GM12878 (cell line): ENCODE measurements around the gene NSG1. TPM values are rescaled to one million over a fixed set of nuclear protein-coding genes. Genes with fewer than 3 reads are reported as not detected.
"Not testable (repeated sequence)": the region's sequence is repeated elsewhere in the genome, so short reads cannot be mapped to it uniquely, and the experiment has no call there.

Experiments used
- ATAC-seq: fragments of 200-7000 bp; cut with Tn5 transposase; 3 replicates; pipeline ENCODE4 v1.9.1; 2020; ENCODE audit warnings: mild to moderate bottlenecking, moderate library complexity
- BruUV-seq: library from RNA; stranded (reverse); fragments of 400-500 nt; replicated peaks from 2 replicates; lab custom pipeline; 2021; lab: Mats Ljungman, UMichigan
- CTCF ChIA-PET: fragments of 300-600 bp; sonication (Branson Sonifier 250); formaldehyde crosslinking; extraction: SDS; loops from one replicate; lab custom pipeline; 2021; ENCODE audit warnings: inconsistent platforms; lab: Yijun Ruan, JAX
- POLR2A ChIA-PET: fragments of 350-600 bp; formaldehyde crosslinking; extraction: SDS; loops from one replicate; lab custom pipeline; 2021; ENCODE audit warnings: inconsistent platforms; lab: Charles Lee
- RAD21 ChIA-PET: fragments of 300-600 bp; sonication (Branson Sonifier 250); formaldehyde crosslinking; loops from one replicate; lab custom pipeline; 2023; ENCODE audit warnings: antibody characterized with exemption; ENCODE audit not compliant: unreplicated experiment; lab: Charles Lee
- SMC1A ChIA-PET: fragments of 300-600 bp; sonication (Branson Sonifier 250); formaldehyde crosslinking; loops from one replicate; lab custom pipeline; 2023; ENCODE audit not compliant: unreplicated experiment, uncharacterized antibody; lab: Charles Lee
- DNase-seq: peaks from one replicate; pipeline ENCODE4 v3.0.0-alpha.2; 2011; ENCODE audit warnings: low read depth, low spot score
- FAIRE-seq: peaks from 3 replicates; lab custom pipeline; 2011; peaks lifted over from hg19 to GRCh38; lab: Jason Lieb, UNC
- H2AFZ ChIP-seq: 2 replicates; pipeline ENCODE4 v1.6.0; 2011; ENCODE audit warnings: low read depth, low read length, control low read depth; ENCODE audit not compliant: control insufficient read depth
- H3K27ac ChIP-seq: 2 replicates; pipeline ENCODE4 v1.5.1; 2011; ENCODE audit warnings: control low read depth; ENCODE audit not compliant: control insufficient read depth, insufficient read depth
- H3K27me3 ChIP-seq, 2 experiments: replicated peaks in 1 of 2; 2 replicates each; pipeline versions ENCODE4 v1.6.0 to v1.6.1; 2011; ENCODE audit warnings: low read length in 1 of 2; ENCODE audit not compliant: control insufficient read depth in 2 of 2, insufficient read depth in 2 of 2
- H3K36me3 ChIP-seq, 2 experiments: 2 replicates each; pipeline ENCODE4 v1.5.1; 2011; ENCODE audit warnings: low read length in 1 of 2; ENCODE audit not compliant: control insufficient read depth in 2 of 2, insufficient read depth in 2 of 2
- H3K4me1 ChIP-seq: 2 replicates; pipeline ENCODE4 v1.6.1; 2011; ENCODE audit warnings: mild to moderate bottlenecking, low read length, moderate library complexity, mixed read lengths; ENCODE audit not compliant: control insufficient read depth, insufficient read depth
- H3K4me2 ChIP-seq: 2 replicates; pipeline ENCODE4 v1.6.0; 2011; ENCODE audit warnings: control low read depth; ENCODE audit not compliant: control insufficient read depth, insufficient read depth
- H3K4me3 ChIP-seq: fragments of 200-600 bp; sonication (generic); 2 replicates; pipeline ENCODE4 v1.5.1; 2016
- H3K79me2 ChIP-seq: 2 replicates; pipeline ENCODE4 v1.6.0; 2011; ENCODE audit warnings: low read length; ENCODE audit not compliant: control insufficient read depth, insufficient read depth
- H3K9ac ChIP-seq: 2 replicates; pipeline ENCODE4 v1.8.0; 2011; ENCODE audit warnings: low read length, control low read depth, mixed read lengths; ENCODE audit not compliant: control insufficient read depth, insufficient read depth
- H3K9me3 ChIP-seq: replicated peaks from 3 replicates; pipeline ENCODE4 v1.5.1; 2011; ENCODE audit warnings: mild to moderate bottlenecking, low read length; ENCODE audit not compliant: control insufficient read depth, insufficient read depth
- H4K20me1 ChIP-seq: 2 replicates; pipeline ENCODE4 v1.6.0; 2011; ENCODE audit not compliant: control insufficient read depth, insufficient read depth
- CHD2 ChIP-seq: IDR thresholded peaks from 2 replicates; pipeline ENCODE4 v1.6.1; 2011; ENCODE audit warnings: low read depth, low read length, improper control_type of control experiment, borderline replicate concordance
- WGBS: methylation state at CpG from one replicate; pipeline ENCODE4 v1.1.6; 2016; ENCODE audit warnings: low lambda C conversion rate; ENCODE audit not compliant: insufficient replicate concordance, insufficient coverage; ENCODE audit errors: missing lambda C conversion rate; 5-methylcytosine and 5-hydroxymethylcytosine counted together
- in situ Hi-C: fragments of 300-500 bp; cut with MboI; formaldehyde crosslinking; loops from 9 replicates; pipeline ENCODE4 v1.14.3; 2018; ENCODE audit warnings: mixed read lengths
- intact Hi-C: fragments of 100-400 bp; cut with micrococcal nuclease; formaldehyde crosslinking; loops from one replicate; pipeline ENCODE4 v1.14.2; 2022; ENCODE audit not compliant: unreplicated experiment
- polyA plus RNA-seq, 11 experiments: library from polyadenylated mRNA; depleted of rRNA in 4 of 11; unstranded in 6 of 11; stranded (reverse) in 5 of 11; fragments of >200 nt; fragmentation: Nextera tagmentation in 4 of 11; fragmentation: Illumina TruSeq in 1 of 11; extraction: Ambion mirVana in 4 of 11; extraction: Trizol in 1 of 11; gene quantifications; 1 replicate in 1 of 11; 2 replicates in 10 of 11; pipeline versions ENCODE4 v1.2.1 to v1.2.3, GENCODE V29; 2011 to 2016; ENCODE audit warnings: inconsistent platforms in 2 of 11, missing spikeins in 2 of 11, low read depth in 1 of 11
- total RNA-seq, 4 experiments: library from RNA; depleted of rRNA in 3 of 4; stranded (reverse); fragments of >200 nt in 3 of 4; fragmentation: Illumina TruSeq in 1 of 4; extraction: Trizol in 1 of 4; gene quantifications; 2 replicates each; pipeline versions ENCODE4 v1.2.1 to v1.2.3, GENCODE V29; 2013 to 2021

The NSG1 gene
- total and polyA plus RNA-seq, 10 of the 15 experiments (the other 5 are each of a cell fraction or from before 2014, with no cell fraction given), result 0.03 to 0.19 (median 0.10) TPM; not detected in 5

GRCh38 chr4:4421356-4421755 is 34.5 kb downstream of the NSG1 start:
- H3K4me2 ChIP-seq, result no peak overlapping the region
- H3K27ac ChIP-seq, result no peak overlapping the region
- no peak overlapping the region for H3K9ac ChIP-seq
- no peaks in the 10 kb centered on the region for H4K20me1 ChIP-seq
- RAD21 ChIA-PET, result no interaction called here
- no peaks in the 10 kb centered on the region for H3K79me2 ChIP-seq
- POLR2A ChIA-PET, result no interaction called here
- no peak for FAIRE-seq
- H3K4me3 ChIP-seq, result no peak overlapping the region
- no peak for TF ChIP-seq CHD2
- peaks cover 8 to 18% of the 10 kb centered on the region in 2 experiments; a peak in 3 of 4 replicates for H3K36me3 ChIP-seq
- WGBS, result 98% methylated on average over 11 of the region's 11 CpGs
- CTCF ChIA-PET, result interaction anchor here (0.9 kb wide), 1 partner anchor 139 kb away, joined by 3 read pairs; no protein-coding TSS in a partner anchor
- H3K4me1 ChIP-seq, result no peaks in the 10 kb centered on the region
- no peaks in the 10 kb centered on the region for H3K27me3 ChIP-seq
- intact Hi-C loops, result no loop called here
- no peaks in the 10 kb centered on the region for H3K9me3 ChIP-seq
- SMC1A ChIA-PET, result no interaction called here
- no peak for DNase-seq
- no peak for ATAC-seq
- in situ Hi-C loops, result no loop called here
- BruUV-seq, result no TSS peak
- H2AFZ ChIP-seq, result no peak overlapping the region

- RAD21 ChIA-PET, H3K4me3 ChIP-seq, H2AFZ ChIP-seq, H3K27ac ChIP-seq, H3K9me3 ChIP-seq, ATAC-seq, BruUV-seq, H3K4me1 ChIP-seq, H4K20me1 ChIP-seq, H3K4me2 ChIP-seq, in situ Hi-C loops, H3K79me2 ChIP-seq, intact Hi-C loops, DNase-seq, POLR2A ChIA-PET, FAIRE-seq, H3K27me3 ChIP-seq, H3K9ac ChIP-seq, SMC1A ChIA-PET: not testable (repeated sequence)
- CTCF ChIA-PET, result interaction anchor here (0.9 kb wide), 1 partner anchor 140 kb away, joined by 3 read pairs; no protein-coding TSS in a partner anchor
- 99% methylated on average over 7 of the region's 7 CpGs for WGBS
- H3K36me3 ChIP-seq, result peaks cover 8 to 18% of the 10 kb centered on the region in 2 experiments; a peak in 3 of 4 replicates
These were observed 35.2 kb downstream of the NSG1 start for GRCh38 chr4:4422117-4422516.
